Esophagus muscularis mucosa (tissue), 4 donors: ENCODE data around the gene NELFB. TPM values are rescaled to one million over a fixed set of nuclear protein-coding genes. Genes with fewer than 3 reads are reported as not detected.

Experiments used
- DNase-seq: peaks from one replicate; pipeline ENCODE4 v3.0.0-alpha.2; 2017; ENCODE audit errors: extremely low spot score
- H3K27ac ChIP-seq, 4 donors: fragments of 200-600 bp; sonication (generic); replicated peaks in 1 of 4; 1 replicate in 3 of 4; 2 replicates in 1 of 4; pipeline ENCODE4 v1.5.1; 2016 to 2019; ENCODE audit warnings: mild to moderate bottlenecking in 1 of 4
- H3K27me3 ChIP-seq, 4 donors: fragments of 200-600 bp; sonication (generic); one replicate each; pipeline versions ENCODE4 v1.5.1 to v1.6.0; 2016 to 2019
- H3K36me3 ChIP-seq, 4 donors: fragments of 200-600 bp; sonication (generic); one replicate each; pipeline ENCODE4 v1.5.1; 2016 to 2019
- H3K4me1 ChIP-seq, 4 donors: fragments of 200-600 bp; sonication (generic); one replicate each; pipeline ENCODE4 v1.5.1; 2016 to 2019
- H3K4me3 ChIP-seq, 4 donors: fragments of 200-600 bp; sonication (generic); 1 replicate in 2 of 4; 2 replicates in 2 of 4; pipeline ENCODE4 v1.5.1; 2016 to 2019; ENCODE audit warnings: mild to moderate bottlenecking in 4 of 4, moderate library complexity in 1 of 4
- H3K9me3 ChIP-seq, 4 donors: fragments of 200-600 bp; sonication (generic); 1 replicate in 3 of 4; 2 replicates in 1 of 4; pipeline ENCODE4 v1.5.1; 2016 to 2019
- EP300 ChIP-seq: sonication (generic); formaldehyde crosslinking; IDR thresholded peaks from one replicate; pipeline ENCODE4 v1.6.1; 2017; ENCODE audit warnings: antibody characterized with exemption
- POLR2A ChIP-seq: fragments of 450-650 bp; IDR thresholded peaks from one replicate; pipeline ENCODE4 v1.6.1; 2017; ENCODE audit warnings: antibody characterized with exemption, moderate library complexity, mild to moderate bottlenecking, low read depth
- POLR2AphosphoS5 ChIP-seq, 2 donors: sonication (generic); formaldehyde crosslinking; IDR thresholded peaks; one replicate each; pipeline ENCODE4 v1.6.1; 2017; ENCODE audit warnings: antibody characterized with exemption in 2 of 2
- WGBS: methylation state at CpG from one replicate; pipeline ENCODE4 v1.1.5; 2018; 5-methylcytosine and 5-hydroxymethylcytosine counted together
- intact Hi-C: fragments of 100-400 bp; cut with DNase I; formaldehyde crosslinking; loops from one replicate; pipeline ENCODE4 v1.15.1; 2023
- total RNA-seq, 4 donors: library from RNA; depleted of rRNA; stranded (reverse); fragments of >200 nt; gene quantifications; one replicate each; pipeline versions ENCODE4 v1.1.0 to v1.2.1, GENCODE V29; 2016
- TF ChIP-seq, protein P1 (sequence below), 3 experiments: fragments of 200-600 bp in 2 of 3; fragments of 450-650 bp in 1 of 3; sonication (generic) in 2 of 3; IDR thresholded peaks; one replicate each; pipeline ENCODE4 v1.5.1; 2017 to 2019; ENCODE audit warnings: antibody characterized with exemption in 3 of 3, mild to moderate bottlenecking in 2 of 3, moderate library complexity in 1 of 3

Gene NELFB
- total RNA-seq, 4 donors from 2014 or later: 26.6 to 73.2 (median 48.8) TPM

DNA sequence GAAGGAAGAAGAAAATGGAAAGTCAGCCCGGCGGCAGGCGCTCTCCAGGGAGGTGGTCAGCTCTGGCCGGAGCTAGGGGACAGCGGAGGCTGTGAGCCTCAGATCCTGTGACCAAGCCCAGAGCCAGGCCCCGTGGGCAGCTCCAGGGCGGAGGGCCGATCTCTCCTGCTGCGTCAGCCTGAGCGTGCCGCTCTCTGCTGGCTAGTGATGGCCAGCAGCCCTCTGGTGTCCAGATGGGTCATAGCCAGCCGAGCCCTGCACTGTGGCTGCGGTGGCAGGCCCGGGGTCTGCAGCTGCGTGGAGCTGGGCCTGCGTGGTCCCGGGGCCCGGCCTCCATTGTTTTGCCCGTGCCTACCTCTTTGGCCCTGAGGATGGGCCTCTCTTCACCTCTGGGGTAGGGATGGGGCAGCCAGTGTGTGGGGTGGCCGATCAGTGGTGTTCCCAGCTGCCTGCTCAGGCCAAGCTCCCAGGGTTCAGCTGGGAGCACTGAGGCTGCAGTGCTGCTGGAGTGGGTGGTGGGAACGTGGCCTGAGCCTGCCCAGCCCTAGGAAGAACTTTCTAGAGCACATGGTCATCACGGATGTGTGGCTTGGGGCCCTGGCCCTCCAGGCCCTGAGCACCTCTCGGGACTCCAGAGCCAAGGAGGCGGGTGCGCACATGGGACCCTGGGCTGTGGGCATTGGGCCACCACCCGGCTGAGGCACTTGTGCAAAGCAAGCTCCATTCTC lies 64.0 kb downstream of the NELFB start:
- WGBS: 83% methylated on average over 16 of the region's 26 CpGs
- peak overlapping the region; percentile 48 to 57 (median 52) for H3K27ac ChIP-seq
- no peak for DNase-seq
- no peak for TF ChIP-seq POLR2A
- peak; percentile 15 to 43 for TF ChIP-seq POLR2AphosphoS5 (IDR thresholded peaks at IDR 0.05)
- TF ChIP-seq, protein P1, sequence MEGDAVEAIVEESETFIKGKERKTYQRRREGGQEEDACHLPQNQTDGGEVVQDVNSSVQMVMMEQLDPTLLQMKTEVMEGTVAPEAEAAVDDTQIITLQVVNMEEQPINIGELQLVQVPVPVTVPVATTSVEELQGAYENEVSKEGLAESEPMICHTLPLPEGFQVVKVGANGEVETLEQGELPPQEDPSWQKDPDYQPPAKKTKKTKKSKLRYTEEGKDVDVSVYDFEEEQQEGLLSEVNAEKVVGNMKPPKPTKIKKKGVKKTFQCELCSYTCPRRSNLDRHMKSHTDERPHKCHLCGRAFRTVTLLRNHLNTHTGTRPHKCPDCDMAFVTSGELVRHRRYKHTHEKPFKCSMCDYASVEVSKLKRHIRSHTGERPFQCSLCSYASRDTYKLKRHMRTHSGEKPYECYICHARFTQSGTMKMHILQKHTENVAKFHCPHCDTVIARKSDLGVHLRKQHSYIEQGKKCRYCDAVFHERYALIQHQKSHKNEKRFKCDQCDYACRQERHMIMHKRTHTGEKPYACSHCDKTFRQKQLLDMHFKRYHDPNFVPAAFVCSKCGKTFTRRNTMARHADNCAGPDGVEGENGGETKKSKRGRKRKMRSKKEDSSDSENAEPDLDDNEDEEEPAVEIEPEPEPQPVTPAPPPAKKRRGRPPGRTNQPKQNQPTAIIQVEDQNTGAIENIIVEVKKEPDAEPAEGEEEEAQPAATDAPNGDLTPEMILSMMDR (IDR thresholded peaks at IDR 0.05): peak; percentile 22 to 41 (median 25)
- TF ChIP-seq EP300: no peak
- peaks cover 0 to 6% (median 0%) of the 10 kb centered on the region in 4 donors for H3K36me3 ChIP-seq
- intact Hi-C loops: no loop called here
- H3K4me1 ChIP-seq: peaks cover 43 to 59% (median 53%) of the 10 kb centered on the region in 4 donors
- no peaks in the 10 kb centered on the region for H3K9me3 ChIP-seq
- H3K4me3 ChIP-seq: no peak overlapping the region
- H3K27me3 ChIP-seq: peaks cover 8 to 37% (median 20%) of the 10 kb centered on the region in 4 donors

DNA sequence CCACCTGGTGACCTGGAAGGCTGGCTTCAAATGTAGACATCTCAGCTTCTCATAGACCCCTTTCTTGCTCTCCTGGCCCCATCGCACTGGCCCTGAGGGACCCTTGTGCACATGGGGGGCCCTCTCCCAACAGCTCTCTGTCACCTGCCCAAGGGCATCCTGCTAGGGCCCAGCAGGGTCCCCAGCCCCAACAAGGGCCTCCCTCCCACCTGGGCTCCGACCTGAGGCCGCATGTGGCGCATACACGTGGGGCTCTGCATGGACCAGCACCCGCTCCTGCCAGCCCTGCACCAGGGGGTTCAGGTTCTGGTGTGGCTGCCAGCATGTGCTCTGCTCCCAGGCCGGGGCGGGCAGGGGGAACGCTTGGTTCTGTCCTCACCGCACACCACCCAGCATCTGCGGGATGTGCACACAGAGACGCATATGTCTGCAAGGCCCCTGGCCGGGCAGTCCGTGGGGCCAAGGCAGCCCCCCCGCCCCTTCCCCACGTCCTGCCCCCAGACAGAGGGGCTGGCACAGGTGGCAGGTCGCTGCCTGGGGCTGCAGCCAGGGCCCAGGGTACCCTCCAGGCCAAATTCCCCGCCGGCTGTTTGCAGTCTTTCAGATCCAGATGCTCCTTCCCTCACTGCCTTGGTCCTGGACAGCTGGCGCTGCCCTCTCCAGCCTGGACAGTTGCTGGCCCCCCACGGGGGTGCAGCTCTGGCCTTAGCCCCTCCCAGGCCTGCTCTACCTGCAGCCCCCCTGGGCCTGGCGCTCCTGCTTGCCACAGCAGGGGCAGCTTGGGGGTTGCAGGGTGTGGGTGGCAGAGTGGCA lies 64.8 kb downstream of the NELFB start:
- 94% methylated on average over 12 of the region's 22 CpGs for WGBS
- peaks cover 0 to 6% (median 0%) of the 10 kb centered on the region in 4 donors for H3K36me3 ChIP-seq
- no peak for DNase-seq
- no peaks in the 10 kb centered on the region for H3K9me3 ChIP-seq
- peaks cover 39 to 59% (median 51%) of the 10 kb centered on the region in 4 donors for H3K4me1 ChIP-seq
- intact Hi-C loops: no loop called here
- TF ChIP-seq EP300 (no peak), POLR2A (no peak)
- TF ChIP-seq, protein P1 (IDR thresholded peaks at IDR 0.05): no peak
- H3K27me3 ChIP-seq: peaks cover 8 to 31% (median 20%) of the 10 kb centered on the region in 4 donors
- H3K27ac ChIP-seq: no peak overlapping the region
- H3K4me3 ChIP-seq: no peak overlapping the region

DNA sequence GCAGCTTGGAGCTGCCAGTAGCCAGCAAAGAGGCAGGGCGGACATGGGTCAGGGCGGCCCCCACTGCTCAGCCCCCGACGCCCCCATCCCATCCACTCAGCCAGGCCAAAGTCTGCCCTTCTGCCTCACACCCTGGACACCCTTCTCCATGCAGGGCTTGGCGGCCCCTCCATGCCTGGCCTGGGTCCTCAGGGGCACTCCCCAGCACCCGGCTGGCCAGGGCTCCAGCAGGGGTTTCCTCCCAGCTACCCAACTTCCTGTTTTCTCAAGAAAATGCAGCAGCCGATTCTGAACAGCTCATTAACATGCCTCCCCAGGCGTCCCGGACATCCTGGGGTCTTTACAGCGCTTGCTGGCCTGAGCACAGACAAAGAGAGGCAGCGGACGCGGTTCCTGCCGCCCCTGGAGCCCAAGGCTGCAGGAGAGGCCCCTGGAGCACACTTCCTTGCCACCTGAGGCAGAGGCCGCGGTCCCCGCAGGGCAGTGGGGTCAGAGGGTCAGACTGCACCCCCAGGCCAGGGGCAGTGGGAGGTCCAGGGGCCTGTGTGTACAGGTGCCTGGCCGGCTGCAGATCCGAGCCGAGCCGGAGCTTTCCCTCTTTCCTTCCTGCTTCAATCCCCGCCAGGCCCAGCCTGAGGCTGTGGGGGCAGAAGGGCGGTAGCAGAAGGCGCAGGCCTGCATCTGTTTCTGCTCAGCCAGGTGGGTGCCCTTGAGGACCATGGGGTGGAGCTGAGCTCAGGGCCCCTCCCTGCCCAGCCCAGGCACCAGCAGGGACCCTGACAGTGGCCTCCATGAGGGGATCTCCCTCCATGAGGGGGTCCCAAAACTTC lies 65.6 kb downstream of the NELFB start:
- intact Hi-C loops: no loop called here
- Histone ChIP-seq H3K36me3 (peaks cover 0 to 6% (median 0%) of the 10 kb centered on the region in 4 donors), H3K9me3 (no peaks in the 10 kb centered on the region), H3K27ac (peak overlapping the region in 1 of 4 donors; percentile 18), H3K4me1 (peaks cover 31 to 51% (median 45%) of the 10 kb centered on the region in 4 donors), H3K4me3 (no peak overlapping the region), H3K27me3 (peaks cover 8 to 23% (median 15%) of the 10 kb centered on the region in 4 donors)
- TF ChIP-seq POLR2A (no peak), EP300 (no peak), POLR2AphosphoS5 (IDR thresholded peaks at IDR 0.05) (no peak)
- TF ChIP-seq, protein P1 (IDR thresholded peaks at IDR 0.05): no peak
- WGBS: 60% methylated on average over 11 of the region's 24 CpGs
- DNase-seq: no peak

DNA sequence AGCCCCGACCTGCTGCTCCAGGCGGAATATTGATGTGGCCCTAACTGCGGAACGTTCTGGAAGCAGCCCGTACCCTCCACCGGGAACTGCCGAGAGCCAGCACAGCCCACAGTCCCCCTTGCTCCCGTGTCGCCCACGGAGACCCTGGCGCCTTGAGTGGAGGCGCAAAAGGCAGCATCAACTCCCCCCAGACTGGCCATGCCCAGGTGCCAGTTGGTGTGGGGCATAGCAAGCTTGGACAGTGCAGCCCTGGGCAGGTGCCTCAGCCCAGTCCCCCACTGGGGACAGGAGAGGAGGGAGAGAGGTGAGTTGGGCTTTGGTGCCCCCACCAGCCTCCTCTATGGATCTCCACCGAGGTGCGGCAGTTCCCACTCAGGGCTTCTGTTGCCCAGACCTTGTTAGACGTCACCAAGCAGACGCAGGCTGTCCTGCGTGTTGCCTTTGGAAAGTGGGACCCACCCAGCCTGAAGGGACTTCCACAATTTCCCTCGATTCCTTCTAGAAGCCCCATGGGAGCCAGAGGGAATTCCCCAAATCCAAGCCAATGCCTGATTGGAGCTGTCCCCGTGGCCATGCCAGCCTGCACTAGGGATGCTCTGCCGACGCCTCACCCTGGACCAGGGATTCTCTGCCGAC lies 66.7 kb downstream of the NELFB start:
- peaks cover 0 to 12% (median 4%) of the 10 kb centered on the region in 4 donors for H3K27me3 ChIP-seq
- intact Hi-C loops: no loop called here
- no peaks in the 10 kb centered on the region for H3K9me3 ChIP-seq
- no peak overlapping the region for H3K27ac ChIP-seq
- no peak overlapping the region for H3K4me3 ChIP-seq
- 95% methylated on average over 10 of the region's 22 CpGs for WGBS
- peaks cover 20 to 40% (median 34%) of the 10 kb centered on the region in 4 donors for H3K4me1 ChIP-seq
- DNase-seq: no peak
- peaks cover 0 to 6% (median 0%) of the 10 kb centered on the region in 4 donors for H3K36me3 ChIP-seq
- TF ChIP-seq, protein P1 (IDR thresholded peaks at IDR 0.05): no peak
- TF ChIP-seq EP300 (no peak), POLR2A (no peak), POLR2AphosphoS5 (IDR thresholded peaks at IDR 0.05) (no peak)
